Caco-2 (cell line): ENCODE results near the gene ZNF862. TPM values are rescaled to one million over a fixed set of nuclear protein-coding genes. Genes with fewer than 3 reads are reported as not detected.

Experiments
- BruUV-seq: library from RNA; stranded (reverse); fragments of 400-500 nt; replicated peaks from 2 replicates; lab custom pipeline; 2021; lab: Mats Ljungman, UMichigan
- CTCF ChIA-PET: fragments of 300-600 bp; sonication (Branson Sonifier 250); formaldehyde crosslinking; loops from one replicate; lab custom pipeline; 2022; ENCODE audit warnings: antibody characterized with exemption; lab: Charles Lee
- POLR2A ChIA-PET: fragments of 300-600 bp; sonication (Branson Sonifier 250); formaldehyde crosslinking; loops from one replicate; lab custom pipeline; 2022; ENCODE audit warnings: antibody characterized with exemption; lab: Charles Lee
- DNase-seq, 2 experiments: peaks; one replicate each; pipeline versions ENCODE4 v3.0.0 to v3.0.0-alpha.2; 2020 to 2022
- H3K27me3 ChIP-seq: replicated peaks from 2 replicates; pipeline ENCODE4 v1.6.0; 2011; ENCODE audit warnings: low read length; ENCODE audit not compliant: control insufficient read depth, insufficient read depth
- H3K36me3 ChIP-seq: 2 replicates; pipeline ENCODE4 v1.5.1; 2011; ENCODE audit warnings: low read length; ENCODE audit not compliant: control insufficient read depth, insufficient read depth
- H3K4me1 ChIP-seq: fragments of 250-450 bp; sonication (Bioruptor Pico); 2 replicates; pipeline ENCODE4 v1.5.1; 2020; ENCODE audit warnings: mild to moderate bottlenecking
- H3K4me3 ChIP-seq: 2 replicates; pipeline ENCODE4 v1.5.1; 2011; ENCODE audit warnings: low read depth, mild to moderate bottlenecking, control low read depth, low read length
- H3K9me3 ChIP-seq: fragments of 250-450 bp; sonication (Bioruptor Pico); 2 replicates; pipeline ENCODE4 v1.5.1; 2020; ENCODE audit warnings: mild to moderate bottlenecking, moderate library complexity
- H3K27ac Mint-ChIP-seq: one replicate; pipeline ENCODE4 v1.8.0; 2022; ENCODE audit warnings: mixed read lengths; ENCODE audit not compliant: unreplicated experiment
- H3K27me3 Mint-ChIP-seq: one replicate; pipeline ENCODE4 v1.8.0; 2022; ENCODE audit warnings: mixed read lengths; ENCODE audit not compliant: insufficient read depth, unreplicated experiment
- H3K36me3 Mint-ChIP-seq: one replicate; pipeline ENCODE4 v1.8.0; 2022; ENCODE audit warnings: mild to moderate bottlenecking, mixed read lengths; ENCODE audit not compliant: insufficient read depth, unreplicated experiment
- H3K4me1 Mint-ChIP-seq: one replicate; pipeline ENCODE4 v1.8.0; 2022; ENCODE audit warnings: low read depth, mixed read lengths; ENCODE audit not compliant: unreplicated experiment
- H3K4me3 Mint-ChIP-seq: one replicate; pipeline ENCODE4 v1.8.0; 2022; ENCODE audit warnings: mild to moderate bottlenecking, moderate library complexity, mixed read lengths; ENCODE audit not compliant: unreplicated experiment
- H3K9me3 Mint-ChIP-seq: one replicate; pipeline ENCODE4 v1.8.0; 2022; ENCODE audit warnings: mixed read lengths; ENCODE audit not compliant: unreplicated experiment
- intact Hi-C: fragments of 100-400 bp; cut with micrococcal nuclease; formaldehyde crosslinking; loops from one replicate; pipeline ENCODE4 v1.10.0; 2022; ENCODE audit not compliant: unreplicated experiment
- total RNA-seq: library from RNA; stranded (reverse); gene quantifications from 2 replicates; pipeline ENCODE4 v1.2.3, GENCODE V29; 2022
- TF ChIP-seq, protein P1 (sequence below), 2 experiments: fragments of 200-600 bp in 1 of 2; IDR thresholded peaks; 1 replicate in 1 of 2; 2 replicates in 1 of 2; pipeline versions ENCODE4 v1.5.1 to v1.8.0; 2011 to 2022; ENCODE audit warnings: antibody characterized with exemption in 1 of 2, control low read depth in 1 of 2, inconsistent platforms in 1 of 2, low read depth in 1 of 2, low read length in 1 of 2, mild to moderate bottlenecking in 1 of 2, moderate library complexity in 1 of 2; ENCODE audit not compliant: insufficient read depth in 1 of 2, severe bottlenecking in 1 of 2, unreplicated experiment in 1 of 2

Gene ZNF862
- total RNA-seq, 1 experiment from 2014 or later, result 3.5 TPM

GRCh38 chr7:149854611-149855360 is 16.6 kb downstream of the ZNF862 start:
- Histone ChIP-seq H3K27me3 (no peaks in the 10 kb centered on the region), H3K36me3 (no peaks in the 10 kb centered on the region), H3K4me3 (no peak overlapping the region), H3K9me3 (no peaks in the 10 kb centered on the region), H3K4me1 (no peaks in the 10 kb centered on the region)
- ChIA-PET POLR2A (no interaction called here), CTCF (no interaction called here)
- BruUV-seq, result no TSS peak
- DNase-seq, result no peak
- no peaks in the 10 kb centered on the region for H3K9me3 Mint-ChIP-seq
- no peaks in the 10 kb centered on the region for H3K4me1 Mint-ChIP-seq
- H3K36me3 Mint-ChIP-seq, result no peaks in the 10 kb centered on the region
- intact Hi-C loops, result no loop called here
- peaks cover 12% of the 10 kb centered on the region for H3K27me3 Mint-ChIP-seq
- H3K27ac Mint-ChIP-seq, result no peak overlapping the region
- TF ChIP-seq, protein P1, sequence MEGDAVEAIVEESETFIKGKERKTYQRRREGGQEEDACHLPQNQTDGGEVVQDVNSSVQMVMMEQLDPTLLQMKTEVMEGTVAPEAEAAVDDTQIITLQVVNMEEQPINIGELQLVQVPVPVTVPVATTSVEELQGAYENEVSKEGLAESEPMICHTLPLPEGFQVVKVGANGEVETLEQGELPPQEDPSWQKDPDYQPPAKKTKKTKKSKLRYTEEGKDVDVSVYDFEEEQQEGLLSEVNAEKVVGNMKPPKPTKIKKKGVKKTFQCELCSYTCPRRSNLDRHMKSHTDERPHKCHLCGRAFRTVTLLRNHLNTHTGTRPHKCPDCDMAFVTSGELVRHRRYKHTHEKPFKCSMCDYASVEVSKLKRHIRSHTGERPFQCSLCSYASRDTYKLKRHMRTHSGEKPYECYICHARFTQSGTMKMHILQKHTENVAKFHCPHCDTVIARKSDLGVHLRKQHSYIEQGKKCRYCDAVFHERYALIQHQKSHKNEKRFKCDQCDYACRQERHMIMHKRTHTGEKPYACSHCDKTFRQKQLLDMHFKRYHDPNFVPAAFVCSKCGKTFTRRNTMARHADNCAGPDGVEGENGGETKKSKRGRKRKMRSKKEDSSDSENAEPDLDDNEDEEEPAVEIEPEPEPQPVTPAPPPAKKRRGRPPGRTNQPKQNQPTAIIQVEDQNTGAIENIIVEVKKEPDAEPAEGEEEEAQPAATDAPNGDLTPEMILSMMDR (IDR thresholded peaks at IDR 0.05; ENCODE audit: insufficient read depth in 1 of 2, low read depth in 1 of 2, low read length in 1 of 2, severe bottlenecking in 1 of 2, unreplicated experiment in 1 of 2), result no peak
- H3K4me3 Mint-ChIP-seq, result no peak overlapping the region

DNA sequence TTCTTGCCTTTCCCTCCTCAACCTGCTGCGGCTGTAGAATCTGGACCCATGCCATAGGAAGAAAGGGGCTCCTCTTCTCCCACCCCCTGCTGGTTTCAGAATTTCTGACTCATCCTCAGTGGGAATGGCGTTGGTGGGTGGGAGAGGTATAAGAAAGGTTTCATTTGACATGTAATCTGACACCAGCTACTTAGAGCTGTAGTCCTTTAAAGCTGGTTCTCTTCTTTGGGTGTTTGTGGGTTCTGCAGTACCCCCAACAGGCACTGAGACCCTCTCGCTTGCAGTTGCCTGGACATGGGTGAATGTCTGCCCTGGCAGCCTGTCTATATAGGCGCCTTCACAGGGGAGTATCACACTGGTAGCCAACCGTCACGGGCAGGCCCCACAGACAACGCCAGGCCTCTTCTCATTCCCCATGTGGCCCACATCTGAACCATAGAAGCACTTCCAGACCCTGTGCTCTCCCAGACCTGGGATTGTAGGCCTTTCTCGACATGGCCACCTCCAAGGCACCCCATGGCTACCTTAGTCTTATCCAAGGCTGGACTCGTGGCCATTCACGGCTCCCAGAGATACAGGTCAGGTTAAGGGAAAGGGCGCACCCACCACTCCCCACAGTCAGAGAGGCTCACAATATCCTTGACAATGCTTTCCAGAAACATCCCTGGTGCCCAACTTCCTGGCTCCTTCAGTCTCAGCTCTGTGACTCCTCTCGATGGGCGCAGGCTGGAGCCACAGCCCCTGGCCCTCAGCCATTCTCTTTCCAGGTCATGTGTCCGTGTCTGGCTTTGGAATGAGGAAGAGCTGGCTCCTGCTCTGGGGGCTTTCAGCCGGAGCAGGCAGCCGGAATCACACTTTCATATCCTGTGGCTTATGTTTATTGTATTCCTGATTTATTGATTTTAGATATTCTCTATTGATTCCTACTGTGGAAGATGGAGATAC is 17.5 kb downstream of the ZNF862 start:
- H3K36me3 Mint-ChIP-seq, result no peaks in the 10 kb centered on the region
- H3K4me3 ChIP-seq, result no peak overlapping the region
- POLR2A ChIA-PET, result no interaction called here
- H3K4me1 Mint-ChIP-seq, result no peaks in the 10 kb centered on the region
- no peak for DNase-seq
- no peak overlapping the region for H3K27ac Mint-ChIP-seq
- no TSS peak for BruUV-seq
- H3K9me3 Mint-ChIP-seq, result no peaks in the 10 kb centered on the region
- no peaks in the 10 kb centered on the region for H3K36me3 ChIP-seq
- H3K27me3 Mint-ChIP-seq, result peaks cover 6% of the 10 kb centered on the region
- TF ChIP-seq, protein P1 (IDR thresholded peaks at IDR 0.05; ENCODE audit: insufficient read depth in 1 of 2, low read depth in 1 of 2, low read length in 1 of 2, severe bottlenecking in 1 of 2, unreplicated experiment in 1 of 2), result no peak
- CTCF ChIA-PET, result no interaction called here
- intact Hi-C loops, result no loop called here
- no peaks in the 10 kb centered on the region for H3K4me1 ChIP-seq
- no peak overlapping the region for H3K4me3 Mint-ChIP-seq
- no peaks in the 10 kb centered on the region for H3K9me3 ChIP-seq
- H3K27me3 ChIP-seq, result no peaks in the 10 kb centered on the region

DNA sequence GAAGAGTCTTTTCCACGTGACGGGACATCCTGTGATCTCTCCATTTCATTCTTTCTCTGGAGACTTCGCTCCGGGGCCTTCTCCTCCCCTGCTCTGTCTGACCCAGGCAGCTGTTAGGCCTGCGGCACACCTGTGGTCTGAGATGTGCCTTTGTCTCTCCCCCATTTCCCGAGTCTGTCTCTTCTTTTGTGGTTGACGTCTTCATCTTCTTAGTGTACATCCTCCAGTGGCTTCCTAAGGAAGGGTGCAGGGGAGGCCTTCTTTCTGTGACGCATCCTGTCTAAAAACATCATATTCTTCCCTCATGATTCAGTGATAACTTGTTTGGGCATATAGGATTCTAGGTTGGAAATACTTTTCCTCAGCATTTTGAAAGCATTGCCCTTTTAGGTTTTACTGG is 18.4 kb downstream of the ZNF862 start:
- Histone ChIP-seq H3K4me3 (no peak overlapping the region), H3K27me3 (no peaks in the 10 kb centered on the region), H3K9me3 (no peaks in the 10 kb centered on the region), H3K36me3 (no peaks in the 10 kb centered on the region), H3K4me1 (no peaks in the 10 kb centered on the region)
- no peak overlapping the region for H3K4me3 Mint-ChIP-seq
- no peak overlapping the region for H3K27ac Mint-ChIP-seq
- H3K4me1 Mint-ChIP-seq, result no peaks in the 10 kb centered on the region
- intact Hi-C loops, result no loop called here
- BruUV-seq, result no TSS peak
- TF ChIP-seq, protein P1 (IDR thresholded peaks at IDR 0.05; ENCODE audit: insufficient read depth in 1 of 2, low read depth in 1 of 2, low read length in 1 of 2, severe bottlenecking in 1 of 2, unreplicated experiment in 1 of 2), result no peak
- no peaks in the 10 kb centered on the region for H3K9me3 Mint-ChIP-seq
- ChIA-PET POLR2A (no interaction called here), CTCF (no interaction called here)
- no peaks in the 10 kb centered on the region for H3K36me3 Mint-ChIP-seq
- DNase-seq, result no peak
- H3K27me3 Mint-ChIP-seq, result peaks cover 3% of the 10 kb centered on the region
